Activated CD8-positive, alpha-beta memory T cell treated with anti-CD3 and anti-CD28 coated beads for 36 hours (primary cell): ENCODE data around the gene C10orf105. TPM values are rescaled to one million over a fixed set of nuclear protein-coding genes. Genes with fewer than 3 reads are reported as not detected.

ENCODE experiments used
- CTCF ChIA-PET: fragments of 350-600 bp; sonication (Branson Sonifier 250); formaldehyde crosslinking; loops from one replicate; lab custom pipeline; 2021; ENCODE audit warnings: antibody characterized with exemption; lab: Charles Lee
- POLR2A ChIA-PET: fragments of 350-600 bp; sonication (Branson Sonifier 250); formaldehyde crosslinking; loops from one replicate; lab custom pipeline; 2021; ENCODE audit warnings: antibody characterized with exemption; lab: Charles Lee
- total RNA-seq, 2 experiments: library from RNA; stranded (reverse); gene quantifications; one replicate each; pipeline ENCODE4 v1.2.3, GENCODE V29; 2021

The C10orf105 gene
- total RNA-seq, 2 experiments from 2014 or later: 0.15 to 0.17 TPM

GRCh38 chr10:71753960-71754505 is 34.5 kb upstream of the C10orf105 start:
- CTCF ChIA-PET: no interaction called here
- POLR2A ChIA-PET: no interaction called here

- CTCF ChIA-PET: interaction anchor here (1.0 to 1.6 kb wide), 3 partner anchors 14 to 45 kb away, joined by 3 to 5 read pairs (median 4); no protein-coding TSS in a partner anchor
Observed at GRCh38 chr10:71753091-71753959, 33.7 kb upstream of the C10orf105 start.

GRCh38 chr10:71752391-71753090 is 33.0 kb upstream of the C10orf105 start:
- POLR2A ChIA-PET: interaction anchor here (1.1 to 1.4 kb wide), 4 partner anchors 15 to 25 kb away, joined by 3 to 4 read pairs (median 4); partner anchors contain the start of gene VSIR
- CTCF ChIA-PET: interaction anchor here (0.8 to 1.6 kb wide), 5 partner anchors 13 to 44 kb away, joined by 3 to 5 read pairs (median 4); partner anchors contain the start of gene VSIR

More at GRCh38 chr10:71753091-71753959, 33.7 kb upstream of the C10orf105 start:
- POLR2A ChIA-PET: interaction anchor here (1.1 to 1.4 kb wide), 4 partner anchors 15 to 25 kb away, joined by 3 to 4 read pairs (median 4); partner anchors contain the start of gene VSIR

GRCh38 chr10:71751515-71752224 is 32.1 kb upstream of the C10orf105 start:
- POLR2A ChIA-PET: interaction anchor here (1.2 to 1.4 kb wide), 3 partner anchors 16 to 22 kb away, joined by 3 to 4 read pairs (median 4); partner anchors contain the start of gene VSIR
- CTCF ChIA-PET: interaction anchor here (1.0 to 1.6 kb wide), 4 partner anchors 16 to 43 kb away, joined by 3 to 5 read pairs (median 4); partner anchors contain the start of gene VSIR

- ChIA-PET POLR2A (no interaction called here), CTCF (no interaction called here)
Observed at GRCh38 chr10:71750986-71751385, 31.4 kb upstream of the C10orf105 start.

- CTCF ChIA-PET: no interaction called here
- POLR2A ChIA-PET: no interaction called here
Observed at GRCh38 chr10:71750124-71750841, 30.7 kb upstream of the C10orf105 start.

GRCh38 chr10:71749396-71749795 is 29.8 kb upstream of the C10orf105 start:
- ChIA-PET POLR2A (interaction anchor here (1.1 to 1.8 kb wide), 9 partner anchors 8 to 36 kb away, joined by 3 to 9 read pairs (median 6); partner anchors contain the start of gene VSIR), CTCF (interaction anchor here (1.2 to 4.2 kb wide), 8 partner anchors 8 to 42 kb away, joined by 4 to 15 read pairs (median 10); partner anchors contain the start of gene VSIR)

- ChIA-PET CTCF (interaction anchor here (1.2 to 4.2 kb wide), 8 partner anchors 9 to 41 kb away, joined by 4 to 15 read pairs (median 10); partner anchors contain the start of gene VSIR), POLR2A (interaction anchor here (0.8 to 1.8 kb wide), 11 partner anchors 9 to 36 kb away, joined by 3 to 9 read pairs (median 5); partner anchors contain the start of gene VSIR)
Observed at GRCh38 chr10:71748671-71749191, 29.2 kb upstream of the C10orf105 start.

- CTCF ChIA-PET: interaction anchor here (0.9 to 4.2 kb wide), 11 partner anchors 8 to 51 kb away, joined by 3 to 15 read pairs (median 5); partner anchors contain the start of gene VSIR
- POLR2A ChIA-PET: interaction anchor here (0.8 to 2.9 kb wide), 12 partner anchors 10 to 35 kb away, joined by 3 to 9 read pairs (median 6); partner anchors contain the start of gene VSIR
Observed at GRCh38 chr10:71747551-71748523, 28.3 kb upstream of the C10orf105 start.

- CTCF ChIA-PET: interaction anchor here (0.7 to 4.2 kb wide), 8 partner anchors 9 to 50 kb away, joined by 3 to 15 read pairs (median 4); no protein-coding TSS in a partner anchor
- POLR2A ChIA-PET: interaction anchor here (2.9 kb wide), 1 partner anchor 17 kb away, joined by 6 read pairs; no protein-coding TSS in a partner anchor
Observed at GRCh38 chr10:71747039-71747531, 27.5 kb upstream of the C10orf105 start.

- POLR2A ChIA-PET: interaction anchor here (2.9 kb wide), 1 partner anchor 17 kb away, joined by 6 read pairs; no protein-coding TSS in a partner anchor
Observed at GRCh38 chr10:71746344-71747037, 26.9 kb upstream of the C10orf105 start.

GRCh38 chr10:71745664-71746250 is 26.2 kb upstream of the C10orf105 start:
- ChIA-PET CTCF (interaction anchor here (0.9 to 4.2 kb wide), 6 partner anchors 17 to 49 kb away, joined by 3 to 15 read pairs (median 4); no protein-coding TSS in a partner anchor), POLR2A (interaction anchor here (2.9 kb wide), 1 partner anchor 16 kb away, joined by 6 read pairs; no protein-coding TSS in a partner anchor)

More at GRCh38 chr10:71746344-71747037, 26.9 kb upstream of the C10orf105 start:
- CTCF ChIA-PET: interaction anchor here (0.7 to 4.2 kb wide), 9 partner anchors 8 to 50 kb away, joined by 3 to 15 read pairs (median 4); no protein-coding TSS in a partner anchor

- ChIA-PET POLR2A (interaction anchor here (2.9 kb wide), 1 partner anchor 15 kb away, joined by 6 read pairs; no protein-coding TSS in a partner anchor), CTCF (interaction anchor here (1.1 to 4.2 kb wide), 3 partner anchors 23 to 38 kb away, joined by 3 to 15 read pairs (median 4); no protein-coding TSS in a partner anchor)
Observed at GRCh38 chr10:71744897-71745663, 25.5 kb upstream of the C10orf105 start.
